Cardiac muscle cell (in vitro differentiated cells and primary cell): ENCODE measurements around the gene TMBIM6. TPM values are rescaled to one million over a fixed set of nuclear protein-coding genes. Genes with fewer than 3 reads are reported as not detected.
"Not testable (repeated sequence)": the region's sequence is repeated elsewhere in the genome, so short reads cannot be mapped to it uniquely, and the experiment has no call there.

Source experiments
- DNase-seq, 2 donors: peaks; one replicate each; pipeline versions ENCODE4 v3.0.0 to v3.0.0-alpha.2; 2010 to 2017; ENCODE audit warnings: low read depth in 1 of 2, low spot score in 1 of 2
- H3K27ac ChIP-seq: fragments of 200-600 bp; sonication (generic); 2 replicates; pipeline ENCODE4 v1.5.1; 2016
- H3K27me3 ChIP-seq: fragments of 200-600 bp; sonication (generic); 2 replicates; pipeline ENCODE4 v1.6.0; 2016; ENCODE audit warnings: control low read depth
- H3K36me3 ChIP-seq: fragments of 200-600 bp; sonication (generic); 2 replicates; pipeline ENCODE4 v1.5.1; 2016; ENCODE audit warnings: control low read depth
- H3K4me1 ChIP-seq: fragments of 200-600 bp; sonication (generic); 2 replicates; pipeline ENCODE4 v1.8.1; 2017; ENCODE audit warnings: low read depth, mild to moderate bottlenecking, mixed run types
- H3K4me3 ChIP-seq: fragments of 200-600 bp; sonication (generic); 2 replicates; pipeline ENCODE4 v1.5.1; 2016; ENCODE audit warnings: mild to moderate bottlenecking
- H3K9me3 ChIP-seq: fragments of 200-600 bp; sonication (generic); 2 replicates; pipeline ENCODE4 v1.5.1; 2017; ENCODE audit warnings: low read depth, mild to moderate bottlenecking, control low read depth
- CTCF ChIP-seq: IDR thresholded peaks from 2 replicates; pipeline ENCODE4 v1.5.1; 2012; ENCODE audit warnings: low read depth, mild to moderate bottlenecking, low read length
- polyA plus RNA-seq: library from polyadenylated mRNA; unstranded; fragments of >200 nt; fragmentation: Nextera tagmentation; extraction: Ambion mirVana; gene quantifications from 2 replicates; pipeline ENCODE4 v1.2.1, GENCODE V29; 2016
- total RNA-seq: library from RNA; depleted of rRNA; stranded (reverse); fragments of >200 nt; gene quantifications from 2 replicates; pipeline ENCODE4 v1.2.3, GENCODE V29; 2016

TMBIM6 gene
- total and polyA plus RNA-seq, 2 experiments from 2014 or later = 232 to 388 TPM

GRCh38 chr12:49706351-49707127 is 34.8 kb upstream of the TMBIM6 start:
- Histone ChIP-seq H3K4me3 (peak overlapping the region; percentile 69), H3K9me3 (no peaks in the 10 kb centered on the region), H3K27me3 (peaks cover 17% of the 10 kb centered on the region), H3K4me1 (peaks cover 12% of the 10 kb centered on the region), H3K27ac (peak overlapping the region; percentile 11), H3K36me3 (no peaks in the 10 kb centered on the region)
- TF ChIP-seq CTCF = no peak
- peak; percentile 50 to 60 for DNase-seq

- peak; percentile 94 for TF ChIP-seq CTCF
- Histone ChIP-seq H3K27ac (peak within 1 kb of the TSS; percentile 11), H3K36me3 (no peaks in the 10 kb centered on the region), H3K4me3 (peak within 1 kb of the TSS; percentile 69), H3K27me3 (peaks cover 17% of the 10 kb centered on the region), H3K9me3 (no peaks in the 10 kb centered on the region), H3K4me1 (peaks cover 12% of the 10 kb centered on the region)
- DNase-seq = peak; percentile 98 to 99
Measured at GRCh38 chr12:49707128-49707811, 34.1 kb upstream of the TMBIM6 start, which contains the start of gene FMNL3. Gene FMNL3, minus strand, starts transcription at chr12:49707405. Its CDS starts 225 bp downstream, at chr12:49707180.

- Histone ChIP-seq H3K27me3 (peaks cover 17% of the 10 kb centered on the region), H3K9me3 (no peaks in the 10 kb centered on the region), H3K27ac (no peak overlapping the region), H3K4me1 (peaks cover 7% of the 10 kb centered on the region), H3K36me3 (no peaks in the 10 kb centered on the region), H3K4me3 (no peak overlapping the region)
- DNase-seq = no peak
- no peak for TF ChIP-seq CTCF
Measured at GRCh38 chr12:49707812-49708147, 33.6 kb upstream of the TMBIM6 start.

GRCh38 chr12:49708851-49709250 is 32.5 kb upstream of the TMBIM6 start:
- peaks cover 17% of the 10 kb centered on the region for H3K27me3 ChIP-seq
- DNase-seq = no peak
- no peaks in the 10 kb centered on the region for H3K4me1 ChIP-seq
- H3K4me3 ChIP-seq = no peak overlapping the region
- H3K9me3 ChIP-seq = no peaks in the 10 kb centered on the region
- no peaks in the 10 kb centered on the region for H3K36me3 ChIP-seq
- no peak overlapping the region for H3K27ac ChIP-seq
- TF ChIP-seq CTCF = no peak

DNA sequence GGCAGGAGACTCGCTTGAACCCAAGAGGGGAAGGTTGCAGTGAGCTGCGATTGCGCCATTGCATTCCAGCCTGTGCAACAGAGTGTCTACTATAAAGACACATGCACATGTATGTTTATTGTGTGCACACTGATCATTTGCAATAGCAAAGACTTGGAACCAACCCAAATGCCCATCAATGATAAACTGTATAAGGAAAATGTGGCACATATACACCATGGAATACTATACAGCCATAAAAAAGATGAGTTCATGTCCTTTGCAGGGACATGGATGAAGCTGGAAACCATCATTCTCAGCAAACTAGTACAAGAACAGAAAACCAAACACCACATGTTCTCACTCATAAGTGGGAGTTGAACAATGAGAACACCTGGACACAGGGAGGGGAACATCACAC is 27.4 kb upstream of the TMBIM6 start:
- not testable (repeated sequence) for DNase-seq, H3K27me3 ChIP-seq, H3K4me1 ChIP-seq, H3K27ac ChIP-seq, H3K9me3 ChIP-seq, H3K36me3 ChIP-seq, H3K4me3 ChIP-seq

DNA sequence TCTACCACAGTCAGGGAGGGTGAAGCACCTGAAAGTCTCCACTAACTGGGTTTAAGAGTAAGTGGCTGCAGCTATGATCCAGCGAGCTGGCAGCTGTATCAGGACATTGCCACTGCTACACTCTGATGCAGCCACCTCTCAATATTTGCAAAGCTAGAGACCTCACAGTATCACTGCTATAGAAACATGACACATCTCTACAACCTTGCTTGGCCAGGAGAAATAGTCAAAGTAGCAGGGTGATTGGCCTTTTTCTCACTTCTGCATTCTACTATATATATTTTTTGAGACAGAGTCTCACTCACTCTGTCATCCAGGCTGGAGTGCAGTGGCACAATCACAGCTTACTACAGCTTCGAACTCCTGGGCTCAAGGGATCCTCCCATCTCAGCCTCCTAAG is 24.8 kb upstream of the TMBIM6 start:
- no peaks in the 10 kb centered on the region for H3K27me3 ChIP-seq
- no peaks in the 10 kb centered on the region for H3K9me3 ChIP-seq
- no peaks in the 10 kb centered on the region for H3K36me3 ChIP-seq
- H3K4me3 ChIP-seq = no peak overlapping the region
- no peak overlapping the region for H3K27ac ChIP-seq
- DNase-seq = no peak
- H3K4me1 ChIP-seq = no peaks in the 10 kb centered on the region
- TF ChIP-seq CTCF = no peak

GRCh38 chr12:49717800-49718199 is 23.6 kb upstream of the TMBIM6 start:
- H3K27ac ChIP-seq, H3K9me3 ChIP-seq, H3K27me3 ChIP-seq, DNase-seq, H3K4me1 ChIP-seq, H3K4me3 ChIP-seq, H3K36me3 ChIP-seq: not testable (repeated sequence)
